Measurements from ENCODE around the gene FRMD1. TPM values are rescaled to one million over a fixed set of nuclear protein-coding genes. Genes with fewer than 3 reads are reported as not detected.

FRMD1 gene
- total and polyA plus RNA-seq, 12 donors, result 0.12 to 1.3 (median 0.21) TPM; not detected in 4

DNA sequence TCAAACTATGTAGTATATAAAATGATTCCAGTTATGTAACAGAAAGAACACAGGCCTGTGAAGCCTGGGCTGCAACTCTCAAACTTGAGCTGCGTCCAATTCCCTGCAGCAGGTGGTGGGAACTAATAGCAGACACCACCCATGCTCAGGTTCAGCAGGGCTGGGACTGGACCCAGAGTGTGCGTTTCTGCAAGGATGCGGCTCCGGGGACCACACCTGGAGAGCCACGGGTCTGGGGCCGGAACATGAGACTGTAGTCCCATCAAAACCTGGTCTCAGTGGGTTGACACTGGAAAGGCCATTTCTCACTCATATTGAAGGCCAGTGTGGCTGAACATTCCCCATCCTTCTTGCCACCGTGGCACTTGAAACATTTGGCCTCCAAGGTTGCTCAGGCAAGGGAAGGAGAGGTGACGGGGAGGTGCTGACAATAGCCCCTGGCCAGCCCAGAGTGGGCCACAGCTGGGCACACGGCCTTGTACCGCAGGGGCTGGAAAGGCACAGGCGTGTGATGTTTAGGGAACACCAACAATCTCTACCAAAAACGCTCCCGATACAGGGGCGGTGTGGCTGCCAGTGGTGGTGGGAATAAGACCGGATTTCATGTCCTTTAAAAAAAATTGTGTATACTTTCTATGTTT, 38.0 kb downstream of the FRMD1 start:
- Histone ChIP-seq H3K27me3 (peaks cover 0 to 4% (median 0%) of the 10 kb centered on the region in 7 donors), H3K36me3 (no peaks in the 10 kb centered on the region), H3K9me3 (peaks cover 0 to 34% (median 17%) of the 10 kb centered on the region in 11 donors), H3K4me1 (peaks cover 5 to 38% (median 25%) of the 10 kb centered on the region in 9 donors), H3K27ac (no peak overlapping the region), H3K4me3 (no peak overlapping the region)
- WGBS, 2 donors, result 92 to 93% methylated on average over 15 of the region's 15 CpGs
- ATAC-seq (no peak), DNase-seq (no peak)
- TF ChIP-seq, protein P1, sequence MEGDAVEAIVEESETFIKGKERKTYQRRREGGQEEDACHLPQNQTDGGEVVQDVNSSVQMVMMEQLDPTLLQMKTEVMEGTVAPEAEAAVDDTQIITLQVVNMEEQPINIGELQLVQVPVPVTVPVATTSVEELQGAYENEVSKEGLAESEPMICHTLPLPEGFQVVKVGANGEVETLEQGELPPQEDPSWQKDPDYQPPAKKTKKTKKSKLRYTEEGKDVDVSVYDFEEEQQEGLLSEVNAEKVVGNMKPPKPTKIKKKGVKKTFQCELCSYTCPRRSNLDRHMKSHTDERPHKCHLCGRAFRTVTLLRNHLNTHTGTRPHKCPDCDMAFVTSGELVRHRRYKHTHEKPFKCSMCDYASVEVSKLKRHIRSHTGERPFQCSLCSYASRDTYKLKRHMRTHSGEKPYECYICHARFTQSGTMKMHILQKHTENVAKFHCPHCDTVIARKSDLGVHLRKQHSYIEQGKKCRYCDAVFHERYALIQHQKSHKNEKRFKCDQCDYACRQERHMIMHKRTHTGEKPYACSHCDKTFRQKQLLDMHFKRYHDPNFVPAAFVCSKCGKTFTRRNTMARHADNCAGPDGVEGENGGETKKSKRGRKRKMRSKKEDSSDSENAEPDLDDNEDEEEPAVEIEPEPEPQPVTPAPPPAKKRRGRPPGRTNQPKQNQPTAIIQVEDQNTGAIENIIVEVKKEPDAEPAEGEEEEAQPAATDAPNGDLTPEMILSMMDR (IDR thresholded peaks at IDR 0.05), result no peak
- intact Hi-C loops (cut with DNase I), result loop anchor here in 1 of 10 donors (10.0 kb wide), 1 partner anchor 106 kb away; no protein-coding TSS in a partner anchor

DNA sequence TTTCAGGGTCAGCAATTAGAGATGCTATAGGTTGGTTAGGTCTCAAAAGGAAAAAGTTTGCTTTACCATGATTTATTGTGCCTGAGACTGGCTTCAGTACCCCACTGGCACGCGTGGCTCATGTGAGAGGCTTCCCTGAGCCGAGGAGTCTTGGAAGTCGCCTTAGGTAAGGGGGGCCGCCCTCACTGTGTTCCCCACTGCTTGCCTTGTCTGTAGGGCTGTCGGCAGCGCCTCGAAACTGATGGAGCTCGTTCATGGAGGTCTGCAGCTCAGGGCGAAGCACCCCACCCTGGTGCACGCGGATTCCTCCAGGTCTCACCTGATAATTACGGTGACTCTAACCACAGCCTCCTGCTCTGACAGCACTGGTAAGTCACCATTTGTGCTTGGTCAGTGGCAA, 39.2 kb downstream of the FRMD1 start:
- no peak overlapping the region for H3K27ac ChIP-seq
- H3K9me3 ChIP-seq, result peaks cover 0 to 34% (median 17%) of the 10 kb centered on the region in 11 donors
- H3K4me3 ChIP-seq, result no peak overlapping the region
- ATAC-seq (no peak), DNase-seq (no peak)
- TF ChIP-seq, protein P1 (IDR thresholded peaks at IDR 0.05), result no peak
- H3K27me3 ChIP-seq, result peaks cover 0 to 14% (median 0%) of the 10 kb centered on the region in 7 donors
- intact Hi-C loops (cut with DNase I), result loop anchor here in 6 of 10 donors (5.0 to 10.0 kb wide), 5 partner anchors 48 to 105 kb away; no protein-coding TSS in a partner anchor
- H3K36me3 ChIP-seq, result no peaks in the 10 kb centered on the region
- peaks cover 0 to 36% (median 22%) of the 10 kb centered on the region in 9 donors for H3K4me1 ChIP-seq
- WGBS, 2 donors, result 84 to 90% methylated on average over 13 of the region's 13 CpGs

DNA sequence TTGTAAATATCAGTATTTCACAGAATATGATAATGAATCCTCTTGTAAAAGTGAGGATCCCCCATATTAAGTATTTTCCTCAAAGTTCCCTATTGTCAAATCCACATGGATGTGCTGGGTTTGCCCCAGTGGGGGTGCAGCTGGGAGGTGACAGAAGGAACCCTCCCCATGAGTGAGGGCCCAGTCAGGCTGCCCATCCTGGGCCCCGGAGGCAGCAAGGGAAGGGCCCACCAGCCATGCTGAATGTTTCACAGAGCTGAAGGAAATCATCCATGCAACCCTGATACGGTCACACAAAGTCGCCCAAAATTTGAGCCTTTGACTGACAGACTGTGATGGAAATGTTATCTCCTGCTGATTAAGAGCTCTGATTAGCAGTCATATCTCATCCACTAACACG, 39.7 kb downstream of the FRMD1 start:
- TF ChIP-seq, protein P1 (IDR thresholded peaks at IDR 0.05), result no peak
- Histone ChIP-seq H3K4me3 (no peak overlapping the region), H3K27me3 (peaks cover 0 to 18% (median 0%) of the 10 kb centered on the region in 7 donors), H3K9me3 (peaks cover 0 to 34% (median 17%) of the 10 kb centered on the region in 11 donors), H3K27ac (peak overlapping the region in 2 of 10 donors; percentile 92 to 96), H3K36me3 (no peaks in the 10 kb centered on the region), H3K4me1 (peaks cover 0 to 41% (median 25%) of the 10 kb centered on the region in 9 donors)
- intact Hi-C loops (cut with DNase I), result loop anchor here in 5 of 10 donors (5.0 to 10.0 kb wide), 5 partner anchors 47 to 104 kb away; no protein-coding TSS in a partner anchor
- ATAC-seq, result no peak
- DNase-seq, result no peak
- WGBS, 2 donors, result 66 to 94% methylated on average over 4 of the region's 4 CpGs

- H3K27me3 ChIP-seq, result peaks cover 0 to 18% (median 0%) of the 10 kb centered on the region in 7 donors
- TF ChIP-seq, protein P1 (IDR thresholded peaks at IDR 0.05), result no peak
- peak overlapping the region in 5 of 10 donors; percentile 81 to 96 (median 92) for H3K27ac ChIP-seq
- H3K4me3 ChIP-seq, result no peak overlapping the region
- intact Hi-C loops (cut with DNase I), result loop anchor here in 5 of 10 donors (5.0 to 10.0 kb wide), 5 partner anchors 46 to 104 kb away; no protein-coding TSS in a partner anchor
- no peak for DNase-seq
- 95 to 96% methylated on average over 13 of the region's 13 CpGs for WGBS, 2 donors
- peaks cover 0 to 47% (median 29%) of the 10 kb centered on the region in 9 donors for H3K4me1 ChIP-seq
- H3K9me3 ChIP-seq, result peaks cover 0 to 34% (median 17%) of the 10 kb centered on the region in 11 donors
- no peaks in the 10 kb centered on the region for H3K36me3 ChIP-seq
- ATAC-seq, result no peak
Observed at GRCh38 chr6:168038576-168039140, 40.4 kb downstream of the FRMD1 start.

Data from heart right ventricle (tissue), 16 donors.